Erythroblast (primary cell): ENCODE data around the gene SPDYE18.
"Not testable (repeated sequence)": the region's sequence is repeated elsewhere in the genome, so short reads cannot be mapped to it uniquely, and the experiment has no call there.

Source experiments
- GATA1 ChIP-seq: IDR thresholded peaks from 2 replicates; pipeline ENCODE4 v1.6.1; 2011; ENCODE audit warnings: low read depth, mild to moderate bottlenecking, control low read depth, low read length, moderate library complexity
- POLR2A ChIP-seq: IDR thresholded peaks from 2 replicates; pipeline ENCODE4 v1.6.1; 2011; ENCODE audit warnings: mild to moderate bottlenecking, low read length

- not testable (repeated sequence) for TF ChIP-seq POLR2A, GATA1
Measured at GRCh38 chr7:77079624-77080023, 17.3 kb upstream of the SPDYE18 start.
